GM21390 (cell line): ENCODE measurements around the gene STARD3.

Experiments
- ATAC-seq: cut with Tn5 transposase; IDR thresholded peaks from one replicate; pipeline ENCODE4 v1.9.1; 2021; ENCODE audit not compliant: unreplicated experiment

STARD3 gene

DNA sequence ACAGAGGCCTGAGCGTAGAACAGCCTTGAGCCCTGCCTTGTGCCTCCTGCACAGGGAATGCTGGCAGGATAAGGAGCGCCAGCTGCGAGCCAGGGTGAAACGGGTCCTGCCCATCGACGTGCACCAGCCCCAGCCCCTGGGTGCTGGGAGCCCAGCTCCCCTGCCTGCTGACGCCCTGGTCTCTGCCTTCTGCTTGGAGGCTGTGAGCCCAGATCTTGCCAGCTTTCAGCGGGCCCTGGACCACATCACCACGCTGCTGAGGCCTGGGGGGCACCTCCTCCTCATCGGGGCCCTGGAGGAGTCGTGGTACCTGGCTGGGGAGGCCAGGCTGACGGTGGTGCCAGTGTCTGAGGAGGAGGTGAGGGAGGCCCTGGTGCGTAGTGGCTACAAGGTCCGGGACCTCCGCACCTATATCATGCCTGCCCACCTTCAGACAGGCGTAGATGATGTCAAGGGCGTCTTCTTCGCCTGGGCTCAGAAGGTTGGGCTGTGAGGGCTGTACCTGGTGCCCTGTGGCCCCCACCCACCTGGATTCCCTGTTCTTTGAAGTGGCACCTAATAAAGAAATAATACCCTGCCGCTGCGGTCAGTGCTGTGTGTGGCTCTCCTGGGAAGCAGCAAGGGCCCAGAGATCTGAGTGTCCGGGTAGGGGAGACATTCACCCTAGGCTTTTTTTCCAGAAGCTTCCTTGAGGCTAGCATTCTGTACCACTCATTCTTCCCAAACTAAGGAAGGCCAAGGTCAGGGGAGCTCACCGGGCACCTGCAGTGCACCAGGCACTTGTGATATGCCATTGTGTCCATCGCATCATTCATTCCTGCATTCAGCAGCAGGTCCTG is 33.2 kb downstream of the STARD3 start:
- ATAC-seq: no peak

DNA sequence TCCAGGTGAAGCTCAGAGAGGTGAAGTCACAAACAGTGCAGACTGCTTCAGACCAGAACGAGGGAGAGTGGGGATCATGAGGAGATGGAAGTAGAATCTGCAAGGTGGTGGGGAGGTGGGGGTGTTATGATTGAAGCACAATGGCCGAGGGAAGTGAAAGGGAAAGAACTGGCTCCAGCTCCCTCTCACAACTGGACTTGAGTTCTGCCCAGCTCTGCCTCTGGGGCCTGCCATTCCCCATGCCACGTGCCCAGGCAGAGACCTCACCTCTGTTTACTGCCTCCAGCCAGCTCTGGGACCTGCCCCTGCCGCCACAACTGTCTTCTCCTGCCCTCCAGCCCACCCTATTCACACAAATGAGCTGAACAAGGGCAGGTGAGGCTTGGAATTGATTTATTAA is 33.8 kb downstream of the STARD3 start:
- ATAC-seq: no peak

DNA sequence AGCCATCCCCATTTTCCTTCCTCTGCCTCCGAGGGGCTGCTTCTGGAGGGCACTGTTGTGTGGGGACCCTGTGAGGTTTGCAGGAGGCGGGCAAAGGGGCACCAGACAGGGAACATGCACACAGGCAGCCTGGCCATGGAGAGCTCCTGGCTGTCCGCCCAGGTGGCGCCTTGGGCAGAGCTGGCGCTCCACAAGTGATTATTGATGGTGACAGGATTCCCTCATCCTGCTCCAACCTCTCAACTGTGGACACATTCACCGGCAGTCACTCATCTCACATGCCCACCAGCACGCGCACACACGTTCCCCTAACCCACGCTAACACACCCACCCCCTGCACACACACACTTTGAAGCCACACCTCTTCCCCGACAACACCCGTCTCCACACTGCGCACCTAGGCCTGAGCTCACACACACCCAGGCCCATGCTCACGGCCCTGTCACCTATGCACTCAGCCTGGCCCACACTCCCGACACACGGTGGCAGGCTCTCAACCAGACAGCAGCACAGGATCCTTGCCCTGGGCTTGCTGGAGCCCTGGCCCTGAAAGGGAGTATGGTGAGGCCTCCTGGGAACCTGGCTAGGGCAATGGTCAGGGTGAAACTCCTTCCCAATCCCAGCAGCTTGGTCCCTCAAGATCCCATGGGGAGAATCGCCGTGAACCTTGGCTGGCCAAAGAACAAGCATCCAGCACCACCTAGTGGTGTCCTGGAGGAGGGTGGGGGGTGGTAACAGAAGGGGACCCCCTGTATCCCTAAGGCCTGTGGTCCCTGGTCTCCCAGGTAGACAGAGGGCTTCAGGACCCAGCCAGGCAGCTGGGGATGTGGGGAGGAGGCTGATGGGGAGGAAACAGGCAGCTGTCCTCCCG is 34.9 kb downstream of the STARD3 start:
- ATAC-seq: no peak

DNA sequence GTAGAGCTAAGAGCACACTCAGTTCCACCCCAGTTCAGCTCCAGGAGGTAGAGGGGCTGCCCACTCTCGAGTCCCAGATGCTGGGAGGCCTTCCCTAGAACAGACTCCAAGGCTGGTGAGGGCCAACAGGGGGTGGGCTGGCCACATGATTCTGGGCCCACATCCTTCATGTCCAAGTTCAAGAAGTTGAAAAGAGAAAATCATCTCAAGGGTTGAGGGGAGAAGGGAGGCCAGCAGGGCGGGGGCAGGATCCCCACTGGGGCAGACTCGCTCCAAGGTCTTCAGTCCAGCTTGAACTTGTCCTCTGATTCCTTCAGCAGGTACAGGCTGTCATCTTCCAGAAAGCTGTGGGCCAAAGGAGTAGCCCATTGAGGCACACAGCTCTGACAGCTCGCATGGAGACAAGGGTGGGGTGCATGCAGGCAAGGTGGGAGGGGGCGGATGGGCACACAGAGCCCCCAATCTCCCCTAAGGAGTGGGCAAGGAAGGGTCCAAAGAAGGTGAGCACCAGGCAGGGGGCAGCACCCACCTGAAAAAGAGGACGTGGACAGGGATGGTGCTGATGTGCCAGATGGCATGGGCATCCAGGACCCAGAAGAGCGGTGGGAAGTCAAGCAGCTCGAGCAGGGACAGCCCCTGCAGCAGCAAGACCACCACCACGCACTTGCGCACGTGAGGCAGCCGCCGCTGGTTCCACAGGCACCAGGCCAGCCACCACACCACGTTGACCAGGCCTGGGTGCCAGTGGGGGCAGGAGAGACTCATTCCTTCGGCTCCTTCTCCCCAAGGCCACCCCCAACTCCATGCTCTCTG is 35.8 kb downstream of the STARD3 start:
- ATAC-seq: no peak

DNA sequence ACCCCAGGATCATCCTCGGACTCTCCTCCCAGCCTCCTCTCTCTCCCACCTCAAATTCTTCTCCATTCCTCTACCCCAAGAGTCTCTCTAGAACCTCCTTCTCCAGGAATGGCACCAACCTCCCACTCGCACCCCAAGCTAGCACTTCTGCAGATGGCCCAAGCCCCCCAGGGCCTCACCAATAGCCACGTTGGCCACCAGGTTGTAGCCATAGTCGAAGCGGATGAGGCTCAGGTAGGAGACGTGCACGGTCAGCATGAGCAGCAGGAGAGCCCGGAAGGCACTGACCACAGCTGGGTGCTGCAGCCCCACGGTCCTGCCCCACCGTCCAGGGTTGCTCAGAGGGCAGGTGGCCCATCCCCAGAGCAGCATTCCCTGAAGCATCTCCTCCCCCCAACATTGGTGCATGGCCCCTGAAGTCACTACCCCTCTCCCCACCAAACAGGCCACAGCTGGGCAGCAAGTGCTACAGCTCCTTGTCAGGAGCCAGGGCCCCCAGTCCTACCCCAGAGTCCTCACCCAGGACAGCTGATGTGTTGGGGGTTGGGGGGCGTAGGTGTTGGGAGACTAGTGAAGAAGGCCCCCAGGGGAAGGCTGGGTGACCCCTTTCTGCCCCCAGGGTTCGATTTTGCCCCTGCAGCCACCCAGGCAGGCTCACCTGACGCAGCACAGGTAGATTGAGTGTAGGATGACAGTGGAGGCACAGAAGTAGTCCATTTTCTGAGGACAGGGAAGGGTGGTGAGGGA is 36.6 kb downstream of the STARD3 start:
- no peak for ATAC-seq

DNA sequence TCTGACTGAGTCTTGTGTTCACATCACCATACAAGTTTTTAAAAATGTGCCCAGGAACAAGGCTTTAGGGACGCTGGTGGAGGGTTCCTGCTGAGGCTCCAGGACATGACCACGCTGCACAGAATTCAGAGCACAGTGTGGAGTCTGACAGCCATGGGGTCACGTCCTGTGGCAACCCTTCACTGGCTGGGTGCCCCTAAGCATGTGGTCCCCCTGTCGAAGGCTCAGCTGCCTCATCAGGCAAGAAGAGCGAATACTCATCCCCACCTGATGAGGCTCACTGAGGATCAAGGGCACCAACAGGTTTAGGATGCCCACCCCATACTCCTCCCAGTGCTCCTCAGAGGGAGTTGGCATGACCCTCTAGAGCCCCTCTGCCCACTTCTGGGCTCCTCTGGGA is 37.2 kb downstream of the STARD3 start:
- no peak for ATAC-seq

DNA sequence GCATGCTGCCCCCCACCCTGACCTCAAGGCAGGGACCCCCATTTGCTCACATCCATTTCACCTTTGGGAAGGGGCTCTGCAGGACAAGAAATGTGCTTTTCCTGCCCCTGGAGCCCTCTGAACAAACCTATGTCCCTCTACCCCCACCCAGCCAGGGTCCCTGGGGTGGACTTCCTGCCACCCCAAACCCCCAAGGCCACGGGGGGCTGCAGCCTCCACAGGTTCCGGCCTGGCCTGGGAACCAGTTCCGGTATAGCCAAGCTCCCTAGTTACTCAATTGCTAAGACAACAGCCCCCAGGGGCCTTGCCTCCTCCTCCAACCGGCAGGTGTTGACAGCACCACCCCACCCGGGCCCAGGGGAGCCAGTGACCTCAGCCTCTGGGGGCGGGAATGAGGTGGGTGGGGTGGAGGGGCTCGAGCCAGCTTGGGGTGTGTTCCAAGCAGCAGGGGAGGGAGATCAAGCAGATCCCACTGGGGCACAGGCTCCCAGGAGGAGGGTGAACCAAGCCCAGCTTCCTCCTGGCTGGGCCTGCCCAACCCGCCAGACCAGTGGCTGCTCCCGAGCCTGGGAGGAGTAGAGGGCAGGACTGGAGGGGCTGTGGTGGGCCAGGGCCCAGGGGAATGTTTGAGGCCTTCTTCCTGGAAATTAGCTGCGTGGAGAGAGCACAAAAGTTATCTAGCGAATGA is 37.9 kb downstream of the STARD3 start:
- no peak for ATAC-seq

DNA sequence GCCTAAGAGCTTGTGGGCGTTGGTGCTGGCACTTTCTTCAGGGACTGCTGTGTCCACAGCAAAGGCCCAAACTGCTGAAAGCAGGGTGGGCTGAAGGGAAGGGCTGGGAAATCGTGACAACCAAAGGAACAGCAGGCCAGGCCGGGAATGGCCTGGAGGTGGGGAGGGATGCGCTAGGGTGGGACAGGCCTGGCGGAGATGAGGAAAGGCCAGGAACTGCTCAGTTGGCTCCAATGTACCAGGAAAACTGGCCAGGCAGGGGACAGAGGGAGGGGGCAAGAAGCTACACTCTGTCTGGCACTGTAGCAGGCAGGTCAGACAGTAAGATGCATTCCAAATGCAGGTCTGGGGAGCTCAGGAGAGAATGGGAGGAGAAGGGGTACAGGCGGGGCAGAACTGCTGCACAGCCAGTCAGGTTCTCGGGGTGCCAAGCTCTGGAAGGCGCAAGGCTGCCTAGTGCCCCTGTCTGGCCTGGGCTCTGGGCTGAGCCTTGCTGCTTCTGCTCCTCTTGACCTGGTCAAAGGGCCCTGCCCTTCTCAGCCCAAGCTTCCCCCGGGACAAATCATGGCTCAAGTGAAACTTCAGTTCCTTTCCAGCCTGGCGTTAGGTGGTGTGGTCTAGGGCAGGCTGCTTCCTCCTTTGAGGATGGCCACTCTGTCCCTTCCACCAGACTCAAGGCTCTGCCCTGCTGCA is 38.6 kb downstream of the STARD3 start:
- ATAC-seq: no peak

DNA sequence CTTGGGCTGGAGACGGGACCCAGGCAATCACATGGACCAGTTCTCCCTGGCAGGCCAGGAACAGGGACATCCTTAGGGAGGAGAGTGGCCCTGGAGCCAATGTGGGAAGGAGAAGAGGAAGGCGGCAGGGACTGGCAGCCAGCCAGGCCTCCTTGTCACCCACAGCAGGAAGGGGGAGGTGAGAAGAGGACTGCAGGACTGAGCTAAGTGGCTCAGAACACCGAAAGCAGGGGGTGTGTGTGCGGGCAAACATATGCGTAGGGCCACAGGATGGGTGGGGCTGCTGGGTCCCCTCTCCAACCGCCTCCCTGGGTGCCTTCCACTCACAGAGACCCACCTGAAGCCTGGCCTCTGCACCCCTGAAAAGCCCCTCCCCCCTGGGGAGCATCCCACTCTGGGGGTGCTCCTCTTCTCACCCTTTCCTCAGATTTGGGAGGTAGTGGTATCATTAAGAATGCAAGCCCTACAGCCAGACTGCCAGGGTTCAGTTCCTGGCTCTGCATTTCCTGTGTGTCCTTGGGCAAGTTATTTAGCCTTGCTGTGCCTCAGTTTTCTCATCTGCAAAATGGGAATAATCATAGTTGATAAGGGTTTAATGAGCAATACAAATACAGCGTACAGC is 39.4 kb downstream of the STARD3 start:
- no peak for ATAC-seq

DNA sequence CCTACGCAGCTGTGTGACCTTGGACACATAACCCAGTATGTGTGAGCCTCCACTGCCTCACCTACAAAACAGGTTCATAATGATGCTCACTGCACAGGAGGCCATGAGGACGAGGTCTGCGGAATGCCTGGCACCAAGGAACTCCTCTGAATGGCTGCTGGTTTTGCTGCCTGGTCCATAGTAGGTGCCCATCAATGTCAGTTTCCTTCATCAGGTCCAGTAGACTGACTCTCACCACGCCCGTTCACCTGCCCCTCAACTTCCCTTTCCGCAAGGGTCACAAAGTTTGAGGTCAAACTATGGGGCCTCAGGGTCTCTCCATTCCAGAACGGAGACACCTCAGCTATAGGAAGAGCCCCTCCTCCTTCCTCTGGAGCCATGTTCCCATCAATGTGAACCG is 40.1 kb downstream of the STARD3 start:
- ATAC-seq: no peak

DNA sequence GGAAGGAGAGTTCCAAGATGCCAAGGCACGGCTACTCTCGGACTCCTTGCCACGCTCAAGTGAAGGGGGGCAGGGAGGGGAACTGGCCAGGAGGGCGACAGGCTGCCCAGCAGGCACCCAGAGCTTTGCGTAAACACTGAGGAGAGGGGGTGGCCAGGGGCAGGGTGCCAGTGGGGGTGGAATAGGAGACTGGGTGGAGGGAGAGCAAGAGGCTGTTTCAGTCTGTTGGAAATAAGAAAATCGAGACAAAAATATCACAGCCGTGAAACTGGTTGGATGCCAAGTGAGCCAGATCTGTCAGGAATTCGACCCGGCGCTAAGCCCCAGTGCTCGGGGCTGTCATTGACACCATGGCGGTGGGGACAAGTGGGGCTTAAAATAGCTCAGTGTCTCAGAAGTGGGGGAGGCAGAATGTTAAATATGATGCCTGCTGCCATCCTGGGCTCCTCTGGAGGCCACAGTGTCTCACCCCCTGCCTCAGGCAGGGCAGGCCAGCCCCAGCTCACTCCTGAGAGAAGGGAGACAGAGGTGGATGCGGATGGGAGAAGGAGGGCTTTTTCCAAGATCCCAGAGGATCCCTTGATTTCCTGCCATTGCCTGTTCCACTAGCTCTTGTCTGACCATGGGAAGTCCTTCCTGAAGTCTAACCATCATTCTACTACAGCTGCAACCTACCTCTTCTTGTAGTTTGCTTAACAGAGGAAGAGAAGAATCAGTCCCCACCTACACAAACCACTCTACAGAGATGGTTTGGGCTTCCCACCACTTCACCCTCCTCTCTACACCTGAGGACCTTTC is 40.8 kb downstream of the STARD3 start:
- ATAC-seq: no peak

DNA sequence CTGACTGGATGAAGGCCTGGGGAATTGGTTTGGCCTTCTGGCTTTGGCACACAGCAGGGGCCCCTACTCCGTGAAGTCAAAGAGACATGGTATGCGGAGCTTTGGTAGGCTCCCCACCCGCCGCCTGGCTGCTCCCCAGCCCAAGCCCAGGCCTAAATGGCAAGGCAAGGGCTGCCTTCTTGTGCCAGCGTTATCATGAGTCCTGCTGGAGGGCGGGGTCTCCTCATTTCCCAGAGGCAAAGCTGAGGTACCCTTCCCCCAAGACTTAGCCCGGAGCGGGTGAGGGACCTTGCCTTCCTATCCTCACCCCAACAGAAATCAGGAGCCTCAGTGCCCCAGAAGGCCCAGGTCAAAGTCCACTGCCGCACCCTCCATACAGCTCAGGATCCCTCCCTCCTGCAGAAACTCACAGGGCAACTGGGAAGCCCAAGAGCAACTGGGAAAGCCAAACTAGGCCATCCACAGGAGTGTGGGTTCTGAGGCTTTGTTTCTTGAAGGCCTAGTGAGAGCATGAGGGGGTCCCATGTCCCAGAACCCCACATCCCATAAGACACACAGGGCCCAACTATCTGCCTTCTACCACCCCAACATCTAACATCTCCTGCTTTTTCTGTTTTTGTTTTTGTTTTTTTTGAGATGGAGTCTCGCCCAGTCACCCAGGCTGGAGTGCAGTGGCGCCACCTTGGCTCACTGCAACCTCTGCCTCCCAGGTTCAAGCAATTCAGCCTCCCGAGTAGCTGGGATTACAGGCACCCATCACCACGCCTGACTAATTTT is 41.6 kb downstream of the STARD3 start:
- no peak for ATAC-seq

DNA sequence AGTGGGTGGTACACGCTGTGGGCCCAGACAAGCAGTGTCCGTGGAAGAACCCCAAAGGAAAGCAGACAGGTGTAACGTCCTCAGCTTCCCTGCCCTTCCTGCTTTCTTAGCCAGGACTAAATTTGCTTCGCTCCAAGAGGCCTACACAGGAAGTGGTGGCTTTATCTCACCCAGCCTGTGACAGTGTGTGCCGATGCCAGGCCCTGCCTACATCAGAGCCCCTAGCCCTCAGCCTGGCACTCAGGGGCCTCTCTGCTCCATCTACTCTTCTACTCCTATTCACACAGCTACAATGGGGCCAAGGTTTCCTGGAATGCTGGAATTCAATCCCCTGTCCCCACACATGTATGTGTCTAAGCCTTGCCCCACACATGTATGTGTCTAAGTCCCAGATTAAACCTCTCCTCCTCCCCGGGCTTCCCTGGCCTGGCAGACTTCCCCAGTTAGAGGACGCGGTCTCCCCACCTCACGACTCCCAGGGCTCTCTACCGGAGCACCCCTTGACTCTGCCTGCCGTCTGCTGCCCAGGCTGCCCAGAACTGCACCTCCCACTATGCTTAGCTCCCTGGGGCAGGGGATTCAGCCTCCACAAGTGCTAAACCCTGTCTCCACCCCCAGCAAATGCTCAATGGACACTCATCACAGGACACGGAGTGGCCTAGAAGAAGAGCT is 42.7 kb downstream of the STARD3 start:
- ATAC-seq: no peak

DNA sequence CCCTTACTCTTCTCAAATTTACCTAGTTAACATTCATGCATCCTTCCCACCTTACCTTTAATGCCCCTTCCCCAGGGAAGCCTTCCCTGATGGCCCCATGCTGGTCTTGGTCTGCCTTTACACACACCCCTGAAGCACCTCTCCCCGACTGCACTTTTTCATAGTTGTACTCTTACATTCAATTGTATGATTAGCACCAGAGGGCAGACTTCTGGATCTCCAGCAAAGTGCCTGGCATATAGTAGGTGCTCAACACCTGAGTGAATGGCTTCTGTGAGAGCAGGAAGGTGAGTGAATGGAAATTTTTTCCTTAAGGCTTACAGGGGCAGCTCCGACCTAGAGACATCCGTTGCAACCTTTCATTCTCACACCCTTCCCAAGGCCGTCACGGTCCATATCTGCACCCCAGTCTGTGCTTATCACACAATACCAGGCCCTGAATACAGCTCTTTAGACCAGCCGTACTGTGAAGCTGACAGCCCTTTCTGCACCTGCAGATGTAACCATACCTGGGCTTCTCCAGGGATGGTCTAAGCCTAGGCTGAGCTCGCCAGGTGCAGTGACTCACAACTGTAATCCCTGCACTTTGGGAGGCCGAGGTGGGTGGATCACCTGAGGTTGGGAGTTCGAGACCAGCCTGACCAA is 46.5 kb downstream of the STARD3 start:
- no peak for ATAC-seq

DNA sequence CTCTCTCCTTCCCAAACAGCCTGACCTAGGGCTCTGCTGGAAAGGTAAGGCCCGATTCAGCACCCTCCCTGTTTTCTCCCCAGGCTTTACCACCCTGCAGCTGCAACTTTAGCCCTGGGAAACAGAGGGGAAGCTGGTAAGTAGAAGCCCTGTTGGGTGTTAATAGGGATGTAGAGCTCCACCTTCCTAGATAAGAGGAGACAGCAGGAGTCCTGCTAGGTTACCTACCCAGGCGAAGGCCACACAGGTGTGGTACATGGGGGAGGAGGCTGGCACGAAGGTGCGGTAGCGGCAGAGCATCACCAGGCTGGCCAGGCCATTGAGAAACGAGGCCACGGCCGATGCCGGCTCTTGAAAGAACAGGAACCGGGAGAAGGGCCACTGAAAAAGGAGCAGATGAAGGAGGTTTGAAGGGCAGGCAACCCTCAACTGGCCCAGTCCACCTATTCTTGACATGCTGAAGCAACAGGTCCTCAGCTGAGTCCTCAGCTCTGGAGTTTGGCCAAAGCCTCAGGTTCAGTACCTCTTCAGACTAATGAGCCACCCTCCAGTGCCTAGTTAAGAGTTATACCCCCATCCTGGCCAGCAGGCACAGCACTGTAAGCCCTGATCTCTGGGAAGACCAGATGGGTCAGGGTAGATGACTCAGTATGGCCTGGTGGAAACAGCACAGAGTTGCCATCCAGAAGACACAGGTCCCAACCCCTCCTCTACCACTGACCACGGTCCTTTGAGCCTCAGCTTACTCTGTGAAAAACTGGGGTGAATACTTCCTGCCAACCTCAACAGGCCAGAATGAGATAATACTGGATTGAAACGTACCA is 47.6 kb downstream of the STARD3 start:
- no peak for ATAC-seq
